ENCODE measurements around the gene PLOD1.
A peak's percentile ranks its signal among the peaks of the same experiment; 100 is the strongest.

Gene PLOD1

DNA sequence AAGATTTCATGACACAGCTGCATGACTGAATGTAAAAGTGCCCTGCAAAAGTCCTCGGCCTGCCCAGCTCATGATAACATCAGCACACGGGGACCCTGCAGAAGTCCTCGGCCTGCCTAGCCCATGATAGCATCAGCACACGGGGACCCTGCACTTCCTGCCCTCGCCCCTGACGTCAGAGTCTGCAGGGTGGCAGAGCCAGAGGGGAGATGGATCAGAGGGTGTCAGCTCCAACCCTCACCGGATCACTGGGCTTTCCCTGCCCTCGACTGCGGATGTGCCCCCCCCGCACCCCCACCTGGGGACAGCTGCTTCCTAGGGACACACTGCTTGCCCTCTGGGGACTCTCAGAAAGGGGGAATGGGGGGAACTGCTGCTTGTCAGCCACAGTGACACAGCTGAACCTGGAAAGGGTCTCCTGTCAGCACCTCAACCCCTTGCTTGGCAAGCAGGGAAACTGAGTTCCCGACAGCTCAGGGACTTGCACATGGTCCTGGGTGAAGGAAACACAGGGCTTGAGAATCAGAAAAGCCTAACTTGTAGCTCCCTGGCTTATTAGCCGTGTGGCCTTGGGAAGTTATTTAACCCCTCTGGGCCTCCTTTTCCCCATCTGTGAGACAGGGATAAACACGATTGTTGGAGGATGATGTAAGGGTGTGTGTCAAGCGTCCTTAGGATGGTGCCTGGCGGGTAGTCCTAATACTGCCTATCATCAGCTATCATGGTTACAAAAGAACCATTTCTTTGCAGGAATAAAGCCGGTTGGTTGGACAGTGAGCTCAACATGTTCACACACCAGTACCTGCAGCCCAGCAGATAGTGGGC, 76.4 kb downstream of the PLOD1 start:
- TF ChIP-seq, protein P1, sequence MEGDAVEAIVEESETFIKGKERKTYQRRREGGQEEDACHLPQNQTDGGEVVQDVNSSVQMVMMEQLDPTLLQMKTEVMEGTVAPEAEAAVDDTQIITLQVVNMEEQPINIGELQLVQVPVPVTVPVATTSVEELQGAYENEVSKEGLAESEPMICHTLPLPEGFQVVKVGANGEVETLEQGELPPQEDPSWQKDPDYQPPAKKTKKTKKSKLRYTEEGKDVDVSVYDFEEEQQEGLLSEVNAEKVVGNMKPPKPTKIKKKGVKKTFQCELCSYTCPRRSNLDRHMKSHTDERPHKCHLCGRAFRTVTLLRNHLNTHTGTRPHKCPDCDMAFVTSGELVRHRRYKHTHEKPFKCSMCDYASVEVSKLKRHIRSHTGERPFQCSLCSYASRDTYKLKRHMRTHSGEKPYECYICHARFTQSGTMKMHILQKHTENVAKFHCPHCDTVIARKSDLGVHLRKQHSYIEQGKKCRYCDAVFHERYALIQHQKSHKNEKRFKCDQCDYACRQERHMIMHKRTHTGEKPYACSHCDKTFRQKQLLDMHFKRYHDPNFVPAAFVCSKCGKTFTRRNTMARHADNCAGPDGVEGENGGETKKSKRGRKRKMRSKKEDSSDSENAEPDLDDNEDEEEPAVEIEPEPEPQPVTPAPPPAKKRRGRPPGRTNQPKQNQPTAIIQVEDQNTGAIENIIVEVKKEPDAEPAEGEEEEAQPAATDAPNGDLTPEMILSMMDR (conservative IDR thresholded peaks at IDR 0.05; ENCODE audit: low read depth, low read length): no peak
- no peak overlapping the region for H3K4me3 ChIP-seq (ENCODE audit: low read length)

DNA sequence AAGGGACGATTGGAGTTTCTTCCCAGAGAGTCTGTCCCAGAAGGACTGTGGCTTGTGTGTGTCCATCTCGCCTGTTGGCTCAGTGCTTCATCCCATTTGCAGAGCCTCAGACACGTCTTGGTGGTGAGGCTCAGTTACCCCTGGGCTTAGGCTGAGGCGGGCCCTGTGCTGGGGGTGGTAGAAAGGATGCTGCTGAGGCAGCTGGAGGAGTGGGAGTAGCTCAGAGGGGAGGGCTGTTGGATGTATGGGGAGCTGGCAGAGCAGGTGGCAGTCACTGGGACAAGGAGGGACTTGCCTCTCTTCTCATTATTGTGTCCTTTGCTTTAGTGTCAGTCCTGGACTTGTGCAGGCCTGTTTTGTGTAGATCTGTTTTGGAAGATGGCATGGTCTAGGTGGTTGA, 77.5 kb downstream of the PLOD1 start:
- DNase-seq (ENCODE audit: low read depth): no peak
- TF ChIP-seq, protein P1 (conservative IDR thresholded peaks at IDR 0.05; ENCODE audit: low read depth, low read length): no peak
- H3K4me3 ChIP-seq (ENCODE audit: low read length): no peak overlapping the region

More for the DNA sequence above, 76.4 kb downstream of the PLOD1 start:
- no peak for DNase-seq (ENCODE audit: low read depth)

DNA sequence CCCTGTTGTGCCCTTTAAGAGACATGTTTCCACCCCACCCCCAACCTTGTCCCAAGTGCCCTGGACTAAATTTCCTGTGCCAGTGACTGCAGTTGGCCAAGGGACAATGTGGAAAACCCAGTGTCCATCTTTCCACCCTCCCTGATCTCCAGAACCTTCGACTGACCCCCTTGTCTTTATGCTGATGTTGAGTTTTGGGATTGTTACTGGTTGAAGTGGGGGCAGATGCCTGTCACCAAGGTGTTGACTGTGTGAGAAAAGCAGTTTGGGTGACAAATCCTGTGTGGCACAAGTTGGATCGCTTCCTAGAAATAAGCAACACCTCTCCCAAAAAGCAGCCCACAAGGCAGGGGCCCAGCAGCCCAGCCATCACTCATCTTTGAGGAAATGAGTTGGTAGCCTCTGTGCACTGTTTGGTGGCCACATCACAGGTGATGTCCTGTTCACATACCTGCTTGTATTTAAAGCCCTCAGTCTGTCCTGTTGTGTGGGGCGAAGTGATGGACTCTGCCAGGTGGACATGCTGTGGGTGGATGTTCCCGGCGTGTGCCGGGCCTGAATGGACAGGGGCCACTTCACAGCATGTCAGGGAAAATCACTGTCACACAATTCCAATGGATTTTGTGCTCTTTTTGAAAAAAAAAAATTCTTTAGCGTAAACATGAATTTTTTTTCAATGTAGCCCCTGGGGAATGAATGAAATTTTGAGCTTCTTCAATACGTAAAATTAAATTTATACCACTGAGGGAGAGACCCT, 78.2 kb downstream of the PLOD1 start:
- H3K4me3 ChIP-seq (ENCODE audit: low read length): no peak overlapping the region
- no peak for DNase-seq (ENCODE audit: low read depth)

DNA sequence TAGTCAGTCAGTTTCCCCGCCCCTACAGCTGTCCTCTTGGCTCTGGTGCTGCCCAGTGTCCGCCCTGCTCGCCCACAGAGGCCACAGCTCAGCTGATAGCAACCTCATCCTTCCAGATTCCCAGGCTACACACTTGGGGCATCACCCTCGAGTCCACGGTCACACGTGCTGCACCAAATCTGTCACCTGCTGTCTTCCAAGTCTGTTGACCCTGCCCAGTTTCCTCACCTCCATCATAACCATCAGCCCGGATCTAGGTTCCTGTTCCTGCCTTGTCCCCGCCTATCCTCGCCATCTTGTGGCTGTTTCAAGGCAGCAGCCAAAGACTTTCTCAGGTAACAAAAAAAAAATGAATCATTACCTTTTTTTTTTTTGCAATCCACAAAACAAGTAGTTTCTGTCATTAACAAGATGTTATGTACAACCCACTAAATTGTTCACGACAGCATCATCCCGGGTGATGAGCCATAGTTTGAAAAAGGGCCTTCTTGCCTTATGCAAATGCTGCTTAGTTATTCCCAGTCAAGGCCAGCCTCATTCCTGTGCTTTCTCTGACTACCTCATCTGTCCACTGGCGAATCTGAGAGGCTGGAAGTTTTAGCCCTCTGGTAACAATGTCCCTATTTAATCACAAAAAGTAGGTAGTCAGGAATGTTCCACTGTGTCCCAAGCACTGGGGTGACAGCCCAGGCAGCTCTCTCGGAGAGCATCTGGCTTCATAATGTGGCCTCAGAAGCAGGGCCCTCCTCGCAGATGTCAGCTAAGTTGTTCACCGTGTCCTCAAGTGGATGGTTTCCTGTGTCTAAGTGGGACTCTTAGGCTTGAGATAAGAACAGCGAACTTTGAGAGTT, 79.8 kb downstream of the PLOD1 start:
- no peak overlapping the region for H3K4me3 ChIP-seq (ENCODE audit: low read length)
- no peak for DNase-seq (ENCODE audit: low read depth)
- TF ChIP-seq, protein P1 (conservative IDR thresholded peaks at IDR 0.05; ENCODE audit: low read depth, low read length): peak; percentile 25

More for the DNA sequence above, 78.2 kb downstream of the PLOD1 start:
- TF ChIP-seq, protein P1 (conservative IDR thresholded peaks at IDR 0.05; ENCODE audit: low read depth, low read length): no peak

DNA sequence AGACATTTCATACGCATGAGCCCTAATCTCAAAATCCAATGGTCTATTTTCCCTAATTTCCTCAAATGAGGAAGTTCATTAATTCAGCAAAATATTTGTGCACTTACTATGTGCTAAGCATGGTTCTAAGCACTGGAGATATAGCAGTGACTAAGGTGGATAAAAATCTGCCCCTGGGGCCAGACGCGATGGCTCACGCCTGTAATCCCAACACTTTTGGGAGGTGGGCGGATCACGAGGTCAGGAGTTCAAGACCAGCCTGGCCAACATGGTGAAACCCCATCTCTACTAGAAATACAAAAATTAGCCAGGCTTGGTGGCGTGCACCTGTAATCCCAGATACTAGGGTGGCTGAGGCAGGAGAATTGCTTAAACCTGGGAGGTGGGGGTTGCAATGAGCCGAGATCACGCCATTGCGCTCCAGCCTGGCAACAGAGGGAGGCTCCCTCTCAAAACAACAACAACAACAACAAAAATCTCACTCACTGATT, 80.5 kb downstream of the PLOD1 start:
- DNase-seq (ENCODE audit: low read depth): no peak
- TF ChIP-seq, protein P1 (conservative IDR thresholded peaks at IDR 0.05; ENCODE audit: low read depth, low read length): no peak
- no peak overlapping the region for H3K4me3 ChIP-seq (ENCODE audit: low read length)

DNA sequence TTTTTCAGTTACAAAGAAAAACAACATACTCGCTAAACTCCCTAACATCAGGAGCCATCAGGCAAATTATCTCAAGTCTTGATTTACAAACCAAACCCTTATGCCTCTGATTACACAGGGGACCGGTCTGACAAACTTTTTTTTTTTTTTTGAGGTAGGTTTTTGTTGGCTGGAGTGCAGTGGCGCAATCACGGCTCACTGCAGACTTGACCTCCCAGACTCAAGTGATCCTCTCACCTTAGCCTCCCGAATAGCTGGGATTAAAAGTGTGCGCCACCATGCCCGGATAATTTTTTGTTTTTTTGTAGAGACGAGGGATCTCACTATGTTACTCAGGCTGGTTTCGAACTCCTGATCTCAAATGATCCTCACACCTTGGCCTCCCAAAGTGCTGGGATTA, 81.0 kb downstream of the PLOD1 start:
- DNase-seq (ENCODE audit: low read depth): no peak
- TF ChIP-seq, protein P1 (conservative IDR thresholded peaks at IDR 0.05; ENCODE audit: low read depth, low read length): no peak
- H3K4me3 ChIP-seq (ENCODE audit: low read length): no peak overlapping the region

Measured in retinal pigment epithelial cell (primary cell).